Thoracic aorta (tissue), 2 donors: ENCODE data around the gene SERPINB7. TPM values are rescaled to one million over a fixed set of nuclear protein-coding genes. Genes with fewer than 3 reads are reported as not detected.

Source experiments
- ATAC-seq: fragments of 150-250 bp; one replicate; pipeline ENCODE4 v1.8.0; 2017; ENCODE audit warnings: low read depth; ENCODE audit not compliant: insufficient number of reproducible peaks, low FRiP score
- DNase-seq: peaks from one replicate; pipeline ENCODE4 v3.0.0-alpha.2; 2020; ENCODE audit warnings: low spot score
- H3K27ac ChIP-seq, 2 donors: fragments of 200-600 bp; sonication (generic); 1 replicate in 1 of 2; 2 replicates in 1 of 2; pipeline ENCODE4 v1.5.1; 2016; ENCODE audit warnings: mild to moderate bottlenecking in 2 of 2, moderate library complexity in 2 of 2
- H3K27me3 ChIP-seq: fragments of 200-600 bp; sonication (generic); replicated peaks from 2 replicates; pipeline ENCODE4 v1.6.0; 2016; ENCODE audit warnings: mild to moderate bottlenecking; ENCODE audit not compliant: insufficient read depth
- H3K36me3 ChIP-seq: fragments of 200-600 bp; sonication (generic); one replicate; pipeline ENCODE4 v1.5.1; 2016
- H3K4me1 ChIP-seq, 2 donors: fragments of 200-600 bp; sonication (generic); 1 replicate in 1 of 2; 2 replicates in 1 of 2; pipeline versions ENCODE4 v1.5.1 to v1.6.0; 2016; ENCODE audit warnings: low read depth in 2 of 2, mild to moderate bottlenecking in 1 of 2; ENCODE audit not compliant: control insufficient read depth in 1 of 2
- H3K4me3 ChIP-seq: fragments of 200-600 bp; sonication (generic); 2 replicates; pipeline ENCODE4 v1.5.1; 2016; ENCODE audit warnings: mild to moderate bottlenecking
- H3K9me3 ChIP-seq: fragments of 200-600 bp; sonication (generic); 2 replicates; pipeline ENCODE4 v1.5.1; 2016
- CTCF ChIP-seq: fragments of 200-600 bp; sonication (generic); IDR thresholded peaks from one replicate; pipeline ENCODE4 v1.5.1; 2019; ENCODE audit warnings: antibody characterized with exemption
- total RNA-seq, 2 donors: library from RNA; depleted of rRNA; stranded (reverse); fragments of >200 nt; gene quantifications; one replicate each; pipeline versions ENCODE4 v1.1.0 to v1.2.3, GENCODE V29; 2016

The SERPINB7 gene
- total RNA-seq, 2 donors from 2014 or later, result 0.14 TPM; not detected in 1

- Histone ChIP-seq H3K4me3 (no peak overlapping the region), H3K9me3 (no peaks in the 10 kb centered on the region), H3K4me1 (no peaks in the 10 kb centered on the region), H3K36me3 (no peaks in the 10 kb centered on the region), H3K27ac (no peak overlapping the region), H3K27me3 (no peaks in the 10 kb centered on the region)
- DNase-seq (no peak), ATAC-seq (no peak)
- no peak for TF ChIP-seq CTCF
These were observed 33.4 kb upstream of the SERPINB7 start for GRCh38 chr18:63741769-63742168.

- ATAC-seq, result no peak
- Histone ChIP-seq H3K4me3 (no peak overlapping the region), H3K27ac (no peak overlapping the region), H3K4me1 (no peaks in the 10 kb centered on the region), H3K36me3 (no peaks in the 10 kb centered on the region), H3K27me3 (no peaks in the 10 kb centered on the region), H3K9me3 (no peaks in the 10 kb centered on the region)
- no peak for TF ChIP-seq CTCF
- DNase-seq, result no peak
These were observed 28.2 kb upstream of the SERPINB7 start for GRCh38 chr18:63747006-63747405.

GRCh38 chr18:63749489-63749888 lies 25.7 kb upstream of the SERPINB7 start:
- Histone ChIP-seq H3K27me3 (no peaks in the 10 kb centered on the region), H3K36me3 (no peaks in the 10 kb centered on the region), H3K4me3 (no peak overlapping the region), H3K27ac (no peak overlapping the region), H3K9me3 (no peaks in the 10 kb centered on the region), H3K4me1 (no peaks in the 10 kb centered on the region)
- TF ChIP-seq CTCF, result no peak
- ATAC-seq, result no peak
- DNase-seq, result no peak

- no peaks in the 10 kb centered on the region for H3K9me3 ChIP-seq
- H3K27me3 ChIP-seq, result no peaks in the 10 kb centered on the region
- no peaks in the 10 kb centered on the region for H3K4me1 ChIP-seq
- no peaks in the 10 kb centered on the region for H3K36me3 ChIP-seq
- TF ChIP-seq CTCF, result no peak
- DNase-seq (no peak), ATAC-seq (no peak)
- H3K27ac ChIP-seq, result no peak overlapping the region
- no peak overlapping the region for H3K4me3 ChIP-seq
These were observed 22.6 kb upstream of the SERPINB7 start for GRCh38 chr18:63752636-63753035.

- no peak for TF ChIP-seq CTCF
- H3K4me1 ChIP-seq, result no peaks in the 10 kb centered on the region
- no peak for ATAC-seq
- no peak for DNase-seq
- no peaks in the 10 kb centered on the region for H3K9me3 ChIP-seq
- H3K4me3 ChIP-seq, result no peak overlapping the region
- no peaks in the 10 kb centered on the region for H3K27me3 ChIP-seq
- H3K27ac ChIP-seq, result no peak overlapping the region
- no peaks in the 10 kb centered on the region for H3K36me3 ChIP-seq
These were observed 21.5 kb upstream of the SERPINB7 start for GRCh38 chr18:63753676-63754075.
